Skin of body (tissue), 3 donors: Measurements from ENCODE around the gene ZSWIM4. TPM values are rescaled to one million over a fixed set of nuclear protein-coding genes. Genes with fewer than 3 reads are reported as not detected.

Experiments
- DNase-seq: peaks from one replicate; lab custom pipeline; 2025; lab: John Stamatoyannopoulos, UW
- small RNA-seq: library from RNA; depleted of rRNA; stranded (forward); fragments of <200 nt; gene quantifications from one replicate; pipeline ENCODE3, GENCODE V24; 2014; ENCODE audit warnings: low replicate concordance
- total RNA-seq: library from RNA; depleted of rRNA; stranded (reverse); fragments of >200 nt; gene quantifications from one replicate; pipeline ENCODE4 v1.2.3, GENCODE V29; 2014

The ZSWIM4 gene
- total RNA-seq, 1 donor from 2014 or later: 4.4 TPM

- no peak for DNase-seq
Observed at GRCh38 chr19:13872339-13872694, 77.1 kb downstream of the ZSWIM4 start.

DNA sequence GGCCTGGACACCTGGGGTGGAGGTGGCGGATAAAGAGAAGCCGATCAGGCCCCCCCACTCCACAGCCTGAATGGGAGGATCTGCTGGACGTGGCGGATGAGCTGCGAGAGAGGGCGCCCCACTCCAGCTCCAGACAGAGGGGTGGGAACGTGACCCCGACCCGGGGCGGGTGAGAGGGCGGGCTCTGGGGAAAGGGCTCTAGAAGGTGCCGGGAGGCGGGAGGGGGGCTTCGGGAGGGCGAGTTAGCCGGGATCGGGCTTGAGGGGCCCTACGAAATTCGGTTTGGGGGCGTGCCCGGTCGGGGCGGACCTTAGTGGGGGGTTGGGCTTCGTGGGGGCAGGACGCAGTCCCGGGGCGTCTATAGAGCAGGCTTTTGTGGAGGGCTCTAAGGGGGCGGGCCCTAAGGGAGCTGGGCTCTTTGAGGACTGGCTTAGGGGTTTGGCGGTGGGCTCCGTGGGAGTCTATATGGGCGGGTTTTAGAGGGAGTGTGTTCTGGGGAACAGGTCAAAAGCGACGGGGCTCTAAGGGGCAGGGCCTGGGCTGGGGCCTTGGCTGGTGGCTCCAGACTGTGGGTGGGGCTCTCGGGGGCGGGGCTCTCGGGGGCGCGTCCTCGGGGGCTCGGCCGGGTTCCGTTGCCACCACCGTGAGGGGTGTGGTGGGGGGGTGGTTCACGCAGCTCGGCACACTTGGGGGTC lies 77.6 kb downstream of the ZSWIM4 start:
- peak; percentile 30 for DNase-seq

- DNase-seq: no peak
Observed at GRCh38 chr19:13873834-13874515, 78.7 kb downstream of the ZSWIM4 start.

DNA sequence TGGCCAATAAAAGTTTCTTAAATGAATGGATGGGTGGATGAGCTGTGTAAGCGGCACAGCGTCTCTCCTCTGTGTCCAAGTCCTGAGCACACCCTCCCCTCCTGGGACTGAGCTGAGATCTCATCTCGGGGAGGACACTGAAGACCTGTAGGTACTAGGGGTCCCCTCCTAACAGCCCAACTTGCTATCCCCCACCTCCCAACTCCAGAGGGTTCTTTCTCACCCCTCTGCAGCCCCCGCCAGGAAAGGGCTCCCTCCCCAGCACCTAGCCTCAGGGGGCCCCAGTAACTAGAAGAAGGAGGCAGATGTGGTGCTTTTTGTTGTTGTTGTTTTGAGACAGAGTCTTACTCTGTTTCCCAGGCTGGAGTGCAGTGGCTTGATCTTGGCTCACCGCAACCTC lies 80.6 kb downstream of the ZSWIM4 start:
- DNase-seq: no peak

DNA sequence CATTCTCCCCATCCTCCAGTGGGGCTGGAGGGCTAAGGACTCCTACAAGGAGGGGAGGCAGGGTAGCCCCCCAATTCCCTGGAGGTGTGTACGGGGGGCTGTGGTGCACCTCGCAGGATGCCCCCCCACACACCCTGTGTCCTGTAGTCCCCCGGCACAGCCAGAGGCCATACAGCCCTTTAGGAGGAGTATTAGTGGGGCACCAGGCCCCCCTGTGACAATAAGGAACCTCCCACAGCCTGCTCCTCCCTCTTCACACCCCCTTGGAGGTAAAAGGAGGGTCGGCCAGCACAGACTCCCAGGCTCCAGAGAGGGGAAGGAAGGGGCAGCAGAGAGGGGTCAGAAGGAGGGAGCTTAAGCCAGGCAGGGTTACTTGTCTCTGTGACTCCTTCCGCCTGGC lies 81.6 kb downstream of the ZSWIM4 start, which contains the start of gene NANOS3:
Gene NANOS3 (plus strand): TSS at position 301 of the 400 bp plus-strand sequence. CDS start 115 bp downstream, outside the sequence.
- no peak for DNase-seq

DNA sequence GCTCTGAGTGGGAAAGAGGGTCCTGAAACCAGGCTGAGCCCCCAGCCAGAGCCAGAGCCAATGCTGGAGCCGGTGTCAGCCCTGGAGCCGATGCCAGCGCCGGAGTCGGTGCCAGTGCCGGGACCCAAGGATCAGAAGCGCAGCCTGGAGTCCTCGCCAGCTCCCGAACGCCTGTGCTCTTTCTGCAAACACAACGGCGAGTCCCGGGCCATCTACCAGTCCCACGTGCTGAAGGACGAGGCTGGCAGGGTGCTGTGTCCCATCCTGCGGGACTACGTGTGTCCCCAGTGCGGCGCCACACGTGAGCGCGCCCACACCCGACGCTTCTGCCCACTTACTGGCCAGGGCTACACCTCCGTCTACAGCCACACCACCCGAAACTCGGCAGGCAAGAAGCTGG lies 82.1 kb downstream of the ZSWIM4 start:
- no peak for DNase-seq

- DNase-seq: peak; percentile 91
Observed at GRCh38 chr19:13880059-13881043, 85.1 kb downstream of the ZSWIM4 start.

- no peak for DNase-seq
Observed at GRCh38 chr19:13881251-13881691, 86.0 kb downstream of the ZSWIM4 start.

Small RNAs within 50 kb of the gene (small RNA-seq; reads per million reads assigned to genes)
- 348 reads per million, percentile 98 among the genes with 10 or more reads in this experiment for gene MIR181C
- 22.9 reads per million, percentile 94 among the genes with 10 or more reads in this experiment for gene MIR181D
- not detected for gene RN7SL619P

Other genes with a start within 250 kb of the ZSWIM4 start
- 25.0 TPM for gene MRI1, start 30.9 kb upstream of the ZSWIM4 start, total RNA-seq
- gene C19orf53, start 21.0 kb upstream of the ZSWIM4 start, total RNA-seq: 40.6 TPM
- gene NANOS3, start 81.7 kb downstream of the ZSWIM4 start, total RNA-seq: not detected
- 2.6 TPM for gene BRME1, start 110.7 kb downstream of the ZSWIM4 start, total RNA-seq
- gene CC2D1A, start 110.8 kb downstream of the ZSWIM4 start, total RNA-seq: 7.4 TPM
- gene PODNL1, start 143.0 kb downstream of the ZSWIM4 start, total RNA-seq: 0.20 TPM
- 13.5 TPM for gene DCAF15, start 157.1 kb downstream of the ZSWIM4 start, total RNA-seq
- 3.9 TPM for gene RFX1, start 210.9 kb downstream of the ZSWIM4 start, total RNA-seq
- not detected for gene RLN3, start 232.7 kb downstream of the ZSWIM4 start, total RNA-seq
- 4.7 TPM for gene IL27RA, start 236.3 kb downstream of the ZSWIM4 start, total RNA-seq